DOHH2 (cell line): ENCODE measurements around the gene SBF1.
"Not testable (repeated sequence)": the region's sequence is repeated elsewhere in the genome, so short reads cannot be mapped to it uniquely, and the experiment has no call there.

Source experiments
- EZH2phosphoT487 ChIP-seq: fragments of 200-600 bp; sonication (generic); IDR thresholded peaks from 2 replicates; pipeline ENCODE4 v1.6.1; 2017; ENCODE audit warnings: borderline replicate concordance, mild to moderate bottlenecking, antibody characterized with exemption, low read length, moderate library complexity, mixed read lengths
- TF ChIP-seq, protein P1 (sequence below): fragments of 200-600 bp; sonication (generic); IDR thresholded peaks from one replicate; pipeline ENCODE4 v1.5.1; 2014; ENCODE audit warnings: antibody characterized with exemption, mild to moderate bottlenecking, low read depth, low read length; ENCODE audit not compliant: poor library complexity, severe bottlenecking

DNA sequence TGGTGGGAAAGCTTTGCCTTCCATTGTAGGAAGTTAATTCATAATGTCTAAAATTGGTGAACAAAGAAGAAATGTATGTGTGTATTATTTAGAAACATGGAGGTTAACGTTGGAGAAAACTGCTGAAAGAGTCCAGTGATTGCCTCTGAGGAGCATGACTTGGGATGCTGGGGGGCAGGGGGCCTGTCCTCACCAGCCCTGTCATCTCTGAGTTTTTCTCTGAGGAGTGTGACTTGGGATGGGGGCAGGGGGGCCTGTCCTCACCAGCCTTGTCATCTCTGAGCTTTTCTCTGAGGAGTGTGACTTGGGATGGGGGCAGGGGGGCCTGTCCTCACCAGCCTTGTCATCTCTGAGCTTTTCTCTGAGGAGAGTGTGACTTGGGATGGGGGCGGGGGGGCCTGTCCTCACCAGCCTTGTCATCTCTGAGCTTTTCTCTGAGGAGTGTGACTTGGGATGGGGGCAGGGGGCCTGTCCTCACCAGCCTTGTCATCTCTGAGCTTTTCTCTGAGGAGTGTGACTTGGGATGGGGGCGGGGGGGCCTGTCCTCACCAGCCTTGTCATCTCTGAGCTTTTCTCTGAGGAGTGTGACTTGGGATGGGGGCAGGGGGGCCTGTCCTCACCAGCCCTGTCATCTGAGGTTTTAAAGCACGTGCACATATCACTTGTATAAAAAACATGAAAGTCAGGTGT lies 77.3 kb downstream of the SBF1 start:
- TF ChIP-seq, protein P1, sequence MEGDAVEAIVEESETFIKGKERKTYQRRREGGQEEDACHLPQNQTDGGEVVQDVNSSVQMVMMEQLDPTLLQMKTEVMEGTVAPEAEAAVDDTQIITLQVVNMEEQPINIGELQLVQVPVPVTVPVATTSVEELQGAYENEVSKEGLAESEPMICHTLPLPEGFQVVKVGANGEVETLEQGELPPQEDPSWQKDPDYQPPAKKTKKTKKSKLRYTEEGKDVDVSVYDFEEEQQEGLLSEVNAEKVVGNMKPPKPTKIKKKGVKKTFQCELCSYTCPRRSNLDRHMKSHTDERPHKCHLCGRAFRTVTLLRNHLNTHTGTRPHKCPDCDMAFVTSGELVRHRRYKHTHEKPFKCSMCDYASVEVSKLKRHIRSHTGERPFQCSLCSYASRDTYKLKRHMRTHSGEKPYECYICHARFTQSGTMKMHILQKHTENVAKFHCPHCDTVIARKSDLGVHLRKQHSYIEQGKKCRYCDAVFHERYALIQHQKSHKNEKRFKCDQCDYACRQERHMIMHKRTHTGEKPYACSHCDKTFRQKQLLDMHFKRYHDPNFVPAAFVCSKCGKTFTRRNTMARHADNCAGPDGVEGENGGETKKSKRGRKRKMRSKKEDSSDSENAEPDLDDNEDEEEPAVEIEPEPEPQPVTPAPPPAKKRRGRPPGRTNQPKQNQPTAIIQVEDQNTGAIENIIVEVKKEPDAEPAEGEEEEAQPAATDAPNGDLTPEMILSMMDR = not testable (repeated sequence)
- not testable (repeated sequence) for TF ChIP-seq EZH2phosphoT487
